ENCODE results near the gene RAMP2. TPM values are rescaled to one million over a fixed set of nuclear protein-coding genes. Genes with fewer than 3 reads are reported as not detected.
A peak's percentile ranks its signal among the peaks of the same experiment; 100 is the strongest.

Gene RAMP2
- total RNA-seq, 1 donor from 2014 or later: 127 TPM

GRCh38 chr17:42743595-42744282 lies 17.3 kb upstream of the RAMP2 start:
- Histone ChIP-seq H3K27ac (peak overlapping the region; percentile 85), H3K27me3 (ENCODE audit: low read depth) (no peaks in the 10 kb centered on the region), H3K4me3 (peak overlapping the region; percentile 84), H3K9me3 (no peaks in the 10 kb centered on the region), H3K36me3 (no peaks in the 10 kb centered on the region), H3K4me1 (peaks cover 36% of the 10 kb centered on the region)
- intact Hi-C loops (cut with DNase I): no loop called here
- no peak for TF ChIP-seq CTCF (IDR thresholded peaks at IDR 0.05)
- DNase-seq: no peak
- ATAC-seq: no peak

- H3K4me3 ChIP-seq: peak overlapping the region; percentile 84
- H3K4me1 ChIP-seq: peaks cover 40% of the 10 kb centered on the region
- no peaks in the 10 kb centered on the region for H3K27me3 ChIP-seq (ENCODE audit: low read depth)
- TF ChIP-seq CTCF (IDR thresholded peaks at IDR 0.05): no peak
- peak overlapping the region; percentile 85 for H3K27ac ChIP-seq
- DNase-seq (peak; percentile 86), ATAC-seq (peak; percentile 91 to 94)
- H3K36me3 ChIP-seq: no peaks in the 10 kb centered on the region
- no peaks in the 10 kb centered on the region for H3K9me3 ChIP-seq
- intact Hi-C loops (cut with DNase I): no loop called here
Observed at GRCh38 chr17:42744283-42744805, 16.7 kb upstream of the RAMP2 start.

- TF ChIP-seq CTCF (IDR thresholded peaks at IDR 0.05): no peak
- Histone ChIP-seq H3K27ac (peak within 1 kb of the TSS; percentile 85), H3K4me3 (peak within 1 kb of the TSS; percentile 84), H3K4me1 (peaks cover 46% of the 10 kb centered on the region), H3K27me3 (ENCODE audit: low read depth) (no peaks in the 10 kb centered on the region), H3K36me3 (no peaks in the 10 kb centered on the region), H3K9me3 (no peaks in the 10 kb centered on the region)
- intact Hi-C loops (cut with DNase I): no loop called here
- peak; percentile 91 for DNase-seq
- peak; percentile 98 to 99 for ATAC-seq
Observed at GRCh38 chr17:42744806-42745617, 16.0 kb upstream of the RAMP2 start, which contains the start of gene EZH1. Gene EZH1 (minus strand): TSS chr17:42745040. CDS start chr17:42728941, 16,099 bp downstream.

GRCh38 chr17:42748202-42748907 lies 12.7 kb upstream of the RAMP2 start:
- Histone ChIP-seq H3K36me3 (no peaks in the 10 kb centered on the region), H3K4me3 (no peak overlapping the region), H3K27ac (peak overlapping the region; percentile 42), H3K9me3 (no peaks in the 10 kb centered on the region), H3K27me3 (ENCODE audit: low read depth) (no peaks in the 10 kb centered on the region), H3K4me1 (peaks cover 41% of the 10 kb centered on the region)
- TF ChIP-seq CTCF (IDR thresholded peaks at IDR 0.05): no peak
- no peak for DNase-seq
- intact Hi-C loops (cut with DNase I): no loop called here
- no peak for ATAC-seq
